Testis (tissue), 3 donors: ENCODE data around the gene TRPM3. TPM values are rescaled to one million over a fixed set of nuclear protein-coding genes. Genes with fewer than 3 reads are reported as not detected.

Source experiments
- DNase-seq: peaks from one replicate; pipeline ENCODE4 v3.0.0-alpha.2; 2019
- H3K27ac ChIP-seq, 2 donors: fragments of 200-600 bp; sonication (generic); one replicate each; pipeline ENCODE4 v1.5.1; 2019
- H3K27me3 ChIP-seq: fragments of 200-600 bp; sonication (generic); one replicate; pipeline ENCODE4 v1.5.1; 2019
- H3K36me3 ChIP-seq: fragments of 200-600 bp; sonication (generic); one replicate; pipeline ENCODE4 v1.5.1; 2017; ENCODE audit warnings: low read depth; ENCODE audit errors: missing control alignments
- H3K4me1 ChIP-seq: fragments of 200-600 bp; sonication (generic); one replicate; pipeline ENCODE4 v1.5.1; 2019
- H3K4me3 ChIP-seq, 2 donors: fragments of 200-600 bp; sonication (generic); one replicate each; pipeline ENCODE4 v1.5.1; 2017 to 2019
- H3K9me3 ChIP-seq: fragments of 200-600 bp; sonication (generic); one replicate; pipeline ENCODE4 v1.5.1; 2017
- CTCF ChIP-seq, 3 experiments: fragments of 450-650 bp in 2 of 3; fragments of 200-600 bp in 1 of 3; sonication (generic) in 1 of 3; IDR thresholded peaks; one replicate each; pipeline ENCODE4 v1.5.1; 2016 to 2019; ENCODE audit warnings: antibody characterized with exemption in 3 of 3, mild to moderate bottlenecking in 2 of 3, moderate library complexity in 1 of 3
- POLR2A ChIP-seq: fragments of 450-650 bp; IDR thresholded peaks from one replicate; pipeline ENCODE4 v1.6.1; 2017; ENCODE audit warnings: antibody characterized with exemption, mild to moderate bottlenecking, moderate library complexity
- WGBS, 2 donors: methylation state at CpG; one replicate each; pipeline ENCODE4 v1.1.5; 2018; 5-methylcytosine and 5-hydroxymethylcytosine counted together
- intact Hi-C: fragments of 100-400 bp; cut with DNase I; formaldehyde crosslinking; loops from one replicate; pipeline ENCODE4 v1.15.1; 2023; ENCODE audit warnings: low total_unique reads
- polyA plus RNA-seq: library from polyadenylated mRNA; stranded (reverse); fragments of 350-450 nt; fragmentation: Illumina TruSeq; extraction: RNeasy Lipid Tissue Mini Kit (QIAGEN cat#74804); gene quantifications from one replicate; pipeline ENCODE4 v1.2.3, GENCODE V29; 2014; ENCODE audit warnings: low read depth, low replicate concordance; ENCODE audit not compliant: insufficient read depth
- total RNA-seq, 2 donors: library from RNA; depleted of rRNA; stranded (reverse); fragments of >200 nt; gene quantifications; one replicate each; pipeline ENCODE4 v1.2.3, GENCODE V29; 2016

The TRPM3 gene
- total and polyA plus RNA-seq, 3 donors from 2014 or later, result 4.1 to 54.3 (median 43.9) TPM

- Histone ChIP-seq H3K27ac (no peak overlapping the region), H3K4me1 (no peaks in the 10 kb centered on the region), H3K27me3 (no peaks in the 10 kb centered on the region), H3K4me3 (no peak overlapping the region), H3K9me3 (no peaks in the 10 kb centered on the region), H3K36me3 (no peaks in the 10 kb centered on the region)
- TF ChIP-seq POLR2A (no peak), CTCF (IDR thresholded peaks at IDR 0.05) (no peak)
- intact Hi-C loops, result no loop called here
- DNase-seq, result no peak
- 87 to 92% methylated on average over 1 of the region's 1 CpG for WGBS, 2 donors
Measured at GRCh38 chr9:70921136-70921535, 200.3 kb downstream of the TRPM3 start.

GRCh38 chr9:70917277-70917676 lies 204.1 kb downstream of the TRPM3 start:
- Histone ChIP-seq H3K4me1 (no peaks in the 10 kb centered on the region), H3K36me3 (no peaks in the 10 kb centered on the region), H3K27me3 (no peaks in the 10 kb centered on the region), H3K9me3 (no peaks in the 10 kb centered on the region), H3K4me3 (no peak overlapping the region), H3K27ac (no peak overlapping the region)
- WGBS, 2 donors, result 94% methylated on average over 7 of the region's 7 CpGs
- DNase-seq, result no peak
- no peak for TF ChIP-seq POLR2A
- TF ChIP-seq CTCF (IDR thresholded peaks at IDR 0.05), result no peak
- intact Hi-C loops, result no loop called here

GRCh38 chr9:70911791-70912190 lies 209.6 kb downstream of the TRPM3 start:
- Histone ChIP-seq H3K36me3 (no peaks in the 10 kb centered on the region), H3K9me3 (no peaks in the 10 kb centered on the region), H3K4me1 (no peaks in the 10 kb centered on the region), H3K4me3 (no peak overlapping the region), H3K27me3 (no peaks in the 10 kb centered on the region), H3K27ac (no peak overlapping the region)
- 86 to 95% methylated on average over 1 of the region's 1 CpG for WGBS, 2 donors
- no peak for DNase-seq
- TF ChIP-seq CTCF (IDR thresholded peaks at IDR 0.05) (no peak), POLR2A (no peak)
- intact Hi-C loops, result no loop called here

GRCh38 chr9:70910598-70910997 lies 210.8 kb downstream of the TRPM3 start:
- TF ChIP-seq POLR2A, result no peak
- no peak for TF ChIP-seq CTCF (IDR thresholded peaks at IDR 0.05)
- WGBS, 2 donors, result 72 to 76% methylated on average over 2 of the region's 2 CpGs

GRCh38 chr9:70902692-70903131 lies 218.7 kb downstream of the TRPM3 start:
- WGBS, 2 donors, result 39 to 43% methylated on average over 6 of the region's 6 CpGs
- TF ChIP-seq POLR2A, result no peak
- no peak for TF ChIP-seq CTCF (IDR thresholded peaks at IDR 0.05)
- H3K4me3 ChIP-seq, result no peak overlapping the region
- H3K27me3 ChIP-seq, result no peaks in the 10 kb centered on the region
- intact Hi-C loops, result no loop called here
- DNase-seq, result peak; percentile 20
- H3K9me3 ChIP-seq, result no peaks in the 10 kb centered on the region
- no peak overlapping the region for H3K27ac ChIP-seq
- H3K36me3 ChIP-seq, result no peaks in the 10 kb centered on the region
- H3K4me1 ChIP-seq, result no peaks in the 10 kb centered on the region

More at GRCh38 chr9:70910598-70910997, 210.8 kb downstream of the TRPM3 start:
- intact Hi-C loops, result no loop called here
- Histone ChIP-seq H3K9me3 (no peaks in the 10 kb centered on the region), H3K27ac (no peak overlapping the region), H3K4me1 (no peaks in the 10 kb centered on the region), H3K27me3 (no peaks in the 10 kb centered on the region), H3K4me3 (no peak overlapping the region), H3K36me3 (no peaks in the 10 kb centered on the region)
- DNase-seq, result no peak
